HG02970 (cell line): Measurements from ENCODE around the gene TDRD1.

Experiments used
- ATAC-seq: cut with Tn5 transposase; IDR thresholded peaks from one replicate; pipeline ENCODE4 v1.9.1; 2021; ENCODE audit warnings: mild to moderate bottlenecking, moderate library complexity, moderate number of reproducible peaks; ENCODE audit not compliant: unreplicated experiment, low FRiP score

Gene TDRD1

GRCh38 chr10:114260366-114260765, 81.2 kb downstream of the TDRD1 start:
- no peak for ATAC-seq

- no peak for ATAC-seq
These were observed 81.9 kb downstream of the TDRD1 start for GRCh38 chr10:114261076-114261475.

- no peak for ATAC-seq
These were observed 83.3 kb downstream of the TDRD1 start for GRCh38 chr10:114262496-114262895.

- no peak for ATAC-seq
These were observed 86.4 kb downstream of the TDRD1 start for GRCh38 chr10:114265392-114266053.

- no peak for ATAC-seq
These were observed 87.4 kb downstream of the TDRD1 start for GRCh38 chr10:114266521-114266920.

GRCh38 chr10:114271075-114271778, 92.1 kb downstream of the TDRD1 start:
- ATAC-seq, result no peak

GRCh38 chr10:114271779-114272167, 92.6 kb downstream of the TDRD1 start:
- ATAC-seq, result no peak

- ATAC-seq, result no peak
These were observed 93.5 kb downstream of the TDRD1 start for GRCh38 chr10:114272696-114273095.

- no peak for ATAC-seq
These were observed 94.8 kb downstream of the TDRD1 start for GRCh38 chr10:114273910-114274309.

- no peak for ATAC-seq
These were observed 95.7 kb downstream of the TDRD1 start for GRCh38 chr10:114274616-114275453.

GRCh38 chr10:114276066-114276465, 96.9 kb downstream of the TDRD1 start:
- ATAC-seq, result no peak

GRCh38 chr10:114276671-114277070, 97.5 kb downstream of the TDRD1 start:
- ATAC-seq, result no peak

- no peak for ATAC-seq
These were observed 99.2 kb downstream of the TDRD1 start for GRCh38 chr10:114278140-114278883.

- ATAC-seq, result no peak
These were observed 99.7 kb downstream of the TDRD1 start for GRCh38 chr10:114278884-114279191.

- no peak for ATAC-seq
These were observed 100.1 kb downstream of the TDRD1 start for GRCh38 chr10:114279289-114279688.

- ATAC-seq, result no peak
These were observed 100.9 kb downstream of the TDRD1 start for GRCh38 chr10:114279901-114280644.

GRCh38 chr10:114281006-114281405, 101.9 kb downstream of the TDRD1 start:
- ATAC-seq, result no peak

GRCh38 chr10:114281461-114281860, 102.3 kb downstream of the TDRD1 start:
- no peak for ATAC-seq
